SK-N-DZ (cell line): ENCODE results near the gene ACKR1. TPM values are rescaled to one million over a fixed set of nuclear protein-coding genes. Genes with fewer than 3 reads are reported as not detected.

Experiments used
- DNase-seq: peaks from one replicate; pipeline ENCODE4 v3.0.0-alpha.2; 2015; ENCODE audit warnings: low spot score
- polyA plus RNA-seq, 2 experiments: library from polyadenylated mRNA; depleted of rRNA; stranded (reverse); fragments of >200 nt; gene quantifications; 2 replicates each; pipeline ENCODE4 v1.2.3, GENCODE V29; 2014

ACKR1 gene, protein sequence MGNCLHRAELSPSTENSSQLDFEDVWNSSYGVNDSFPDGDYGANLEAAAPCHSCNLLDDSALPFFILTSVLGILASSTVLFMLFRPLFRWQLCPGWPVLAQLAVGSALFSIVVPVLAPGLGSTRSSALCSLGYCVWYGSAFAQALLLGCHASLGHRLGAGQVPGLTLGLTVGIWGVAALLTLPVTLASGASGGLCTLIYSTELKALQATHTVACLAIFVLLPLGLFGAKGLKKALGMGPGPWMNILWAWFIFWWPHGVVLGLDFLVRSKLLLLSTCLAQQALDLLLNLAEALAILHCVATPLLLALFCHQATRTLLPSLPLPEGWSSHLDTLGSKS
- polyA plus RNA-seq (2014; cell fraction: cytosol; rRNA removed), result 0.08 and 0.31 TPM in 2 replicates
- polyA plus RNA-seq (2014; cell fraction: nucleus; rRNA removed), result 0.13 and 0.97 TPM in 2 replicates

DNA sequence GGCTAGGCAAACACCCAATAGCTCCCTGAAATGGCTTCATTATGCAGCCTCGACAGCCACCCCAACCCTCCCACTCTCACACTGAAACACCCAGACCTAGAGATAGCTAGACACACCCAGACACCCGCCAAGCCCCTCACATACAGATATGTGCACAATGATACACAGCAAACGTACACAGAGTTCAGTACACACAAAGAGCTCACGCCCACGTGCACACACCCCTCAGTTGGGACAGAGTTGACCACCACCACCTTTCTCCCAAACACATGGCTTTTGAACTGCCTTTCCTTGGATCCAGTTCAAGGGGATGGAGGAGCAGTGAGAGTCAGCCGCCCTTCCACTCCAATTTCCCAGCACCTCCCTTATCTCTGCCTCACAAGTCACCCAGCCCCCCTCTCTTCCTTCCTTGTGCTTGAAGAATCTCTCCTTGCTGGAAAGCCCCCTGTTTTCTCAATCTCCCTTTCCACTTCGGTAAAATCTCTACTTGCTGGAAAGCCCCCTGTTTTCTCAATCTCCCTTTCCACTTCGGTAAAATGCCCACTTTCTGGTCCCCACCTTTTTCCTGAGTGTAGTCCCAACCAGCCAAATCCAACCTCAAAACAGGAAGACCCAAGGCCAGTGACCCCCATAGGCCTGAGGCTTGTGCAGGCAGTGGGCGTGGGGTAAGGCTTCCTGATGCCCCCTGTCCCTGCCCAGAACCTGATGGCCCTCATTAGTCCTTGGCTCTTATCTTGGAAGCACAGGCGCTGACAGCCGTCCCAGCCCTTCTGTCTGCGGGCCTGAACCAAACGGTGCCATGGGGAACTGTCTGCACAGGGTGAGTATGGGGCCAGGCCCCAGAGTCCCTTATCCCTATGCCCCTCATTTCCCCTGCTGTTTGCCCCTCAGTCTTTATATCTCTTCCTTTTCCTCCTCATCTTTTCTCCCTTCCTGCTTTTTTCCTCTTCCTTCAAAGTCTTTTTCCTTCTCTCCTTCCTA, at the start of gene ACKR1:
TSS of gene ACKR1 (plus strand) at position 715 of the 981 bp plus-strand sequence. CDS start at position 800, 85 bp downstream.
- no peak for DNase-seq

DNA sequence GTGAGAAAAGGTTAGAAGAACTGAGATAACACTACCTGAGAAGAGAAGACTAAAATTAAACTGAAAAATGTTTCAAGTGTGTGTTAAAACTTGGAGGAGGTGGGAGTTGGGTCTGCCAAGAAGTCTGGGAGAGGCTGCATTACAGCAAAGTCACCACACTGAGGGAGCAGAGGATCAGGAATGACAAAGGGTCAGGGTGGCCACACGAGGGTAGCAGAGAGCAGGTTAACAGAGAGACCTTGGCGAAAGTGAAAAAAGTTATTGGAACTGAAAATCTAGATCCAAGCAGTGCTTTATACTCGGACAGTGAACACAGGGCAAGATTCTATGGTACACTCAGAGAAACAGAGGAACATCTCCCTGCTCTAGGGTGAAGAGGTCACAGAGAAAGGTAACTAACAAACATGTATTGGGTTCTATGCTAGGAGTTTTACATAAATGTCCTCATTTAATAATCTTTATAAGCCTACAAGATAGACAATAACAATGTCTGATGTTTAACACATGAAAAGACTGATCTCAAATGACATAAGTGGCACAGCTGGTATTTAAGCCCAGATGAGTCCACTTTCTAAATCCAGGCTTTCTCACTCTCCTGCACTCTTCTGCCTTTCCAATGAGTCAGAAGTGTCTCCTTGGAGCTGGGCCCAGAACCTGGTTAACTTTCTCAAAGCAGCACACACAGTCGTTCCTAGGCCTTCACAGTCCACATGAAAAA, 43.5 kb upstream of the ACKR1 start:
- peak; percentile 79 for DNase-seq

DNA sequence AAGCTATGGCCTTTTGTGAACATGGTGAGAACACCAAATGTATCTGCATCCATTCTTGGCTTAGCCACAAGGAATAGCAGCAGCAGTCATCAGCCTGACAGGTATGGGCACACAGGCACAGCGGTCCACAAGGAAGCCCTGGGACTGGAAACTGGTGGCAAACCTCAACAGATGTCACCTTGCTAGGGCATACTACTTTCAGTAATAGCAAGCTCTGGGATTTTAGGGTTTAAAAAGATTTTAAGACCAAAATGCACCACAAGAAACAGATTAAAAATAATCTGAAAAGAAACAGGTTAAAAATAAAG, 43.0 kb upstream of the ACKR1 start:
- DNase-seq, result no peak

DNA sequence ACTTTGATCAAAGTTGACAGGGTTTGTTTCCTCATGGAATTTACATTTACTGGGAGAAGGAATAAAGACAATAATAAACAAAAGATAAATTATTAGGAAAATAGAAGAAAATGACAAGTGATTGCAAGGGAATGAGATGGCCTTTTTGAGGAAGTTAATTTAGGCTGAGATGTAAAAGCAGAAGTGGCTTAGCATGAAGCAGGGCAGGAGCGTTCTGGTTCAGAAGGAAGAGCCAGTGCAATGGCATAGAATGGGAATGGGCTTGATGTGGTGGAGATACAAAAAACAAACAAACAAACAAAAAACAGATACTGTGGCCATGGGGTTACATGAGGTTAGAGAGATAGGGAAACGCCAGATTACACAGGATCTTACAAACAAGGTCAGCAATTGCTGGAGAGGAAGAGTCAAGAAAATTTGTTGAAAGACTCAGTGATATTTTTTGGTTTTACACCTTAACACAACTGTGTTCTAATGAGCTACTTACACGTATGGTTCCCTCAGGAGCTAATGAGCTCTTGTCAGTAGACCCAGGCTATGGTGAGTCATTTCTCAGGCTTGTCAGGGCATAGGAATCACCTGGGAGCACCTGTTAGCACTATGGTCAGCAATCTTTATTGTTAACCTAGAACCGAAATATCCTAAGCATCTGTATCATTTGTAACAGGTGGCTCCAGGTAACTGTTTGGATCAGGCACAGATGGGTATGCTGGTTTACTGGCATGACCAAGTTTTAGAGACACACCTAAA, 42.0 kb upstream of the ACKR1 start:
- DNase-seq, result no peak

DNA sequence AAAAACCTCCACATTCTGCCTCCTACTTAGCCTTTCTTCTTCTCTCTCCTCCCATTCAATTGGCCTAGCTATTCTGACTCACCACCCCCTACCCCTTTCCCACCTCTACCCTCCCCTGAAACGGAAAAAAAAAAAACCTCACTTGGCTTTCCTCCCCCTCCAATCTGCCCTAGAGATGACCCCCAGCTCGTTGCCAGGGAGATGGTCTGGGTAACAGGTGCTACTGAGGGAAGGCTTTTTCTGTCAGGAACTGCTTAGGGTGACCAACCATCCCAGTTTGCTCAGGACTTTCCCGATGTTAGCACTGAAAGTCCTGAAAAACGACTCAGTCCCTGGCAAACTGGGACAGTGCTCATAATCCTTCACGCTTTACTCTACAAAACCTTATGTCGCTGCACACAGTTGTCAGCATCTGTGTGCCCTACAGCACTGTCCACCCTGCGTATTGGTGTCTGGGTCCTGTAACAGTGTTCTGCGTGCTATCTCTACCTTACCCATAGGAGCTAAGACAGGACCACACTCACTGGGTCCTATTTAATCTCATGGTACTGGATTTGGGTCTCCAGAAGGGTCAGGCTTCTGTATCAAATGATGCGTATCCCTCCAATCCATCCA, 41.0 kb upstream of the ACKR1 start:
- peak; percentile 53 for DNase-seq

DNA sequence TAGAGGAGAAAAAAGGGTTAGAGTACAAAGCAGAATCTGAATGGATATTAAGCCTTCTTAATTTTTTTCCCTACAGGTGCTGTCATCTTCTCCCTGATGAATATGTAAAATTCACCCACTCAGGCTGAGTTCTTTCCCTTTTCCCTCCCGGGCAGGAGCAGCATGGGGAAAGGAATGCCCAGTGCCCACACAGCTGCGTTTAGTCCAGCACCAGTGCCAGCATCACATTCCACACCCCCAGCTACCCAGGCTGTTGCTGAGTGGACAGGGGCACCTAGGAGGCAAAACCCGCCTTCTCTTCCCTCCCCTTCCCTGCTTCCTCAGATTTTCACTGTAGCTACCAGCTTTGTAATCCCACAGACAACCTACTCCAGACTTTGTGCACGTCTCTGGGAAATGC, 36.6 kb upstream of the ACKR1 start:
- DNase-seq, result no peak

DNA sequence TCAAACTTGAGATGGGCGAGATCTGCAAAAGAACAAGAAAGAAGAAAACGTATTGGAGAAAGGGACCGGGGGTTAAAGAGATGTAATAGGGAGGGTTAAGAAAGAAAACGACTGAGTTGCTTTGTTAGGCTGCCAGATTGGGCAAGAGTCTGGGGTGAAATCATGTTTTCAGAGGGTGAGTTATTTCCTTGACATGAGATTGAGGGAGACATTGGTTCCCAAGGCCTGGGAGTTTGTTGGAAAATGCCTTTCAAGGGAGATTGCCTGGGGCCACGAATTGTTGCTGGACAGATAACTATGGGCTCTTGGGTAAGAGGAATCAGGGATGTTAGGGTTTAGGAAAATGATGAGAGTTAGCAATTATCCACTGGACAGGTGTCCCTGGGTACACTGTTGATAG, 34.0 kb upstream of the ACKR1 start:
- DNase-seq, result no peak

DNA sequence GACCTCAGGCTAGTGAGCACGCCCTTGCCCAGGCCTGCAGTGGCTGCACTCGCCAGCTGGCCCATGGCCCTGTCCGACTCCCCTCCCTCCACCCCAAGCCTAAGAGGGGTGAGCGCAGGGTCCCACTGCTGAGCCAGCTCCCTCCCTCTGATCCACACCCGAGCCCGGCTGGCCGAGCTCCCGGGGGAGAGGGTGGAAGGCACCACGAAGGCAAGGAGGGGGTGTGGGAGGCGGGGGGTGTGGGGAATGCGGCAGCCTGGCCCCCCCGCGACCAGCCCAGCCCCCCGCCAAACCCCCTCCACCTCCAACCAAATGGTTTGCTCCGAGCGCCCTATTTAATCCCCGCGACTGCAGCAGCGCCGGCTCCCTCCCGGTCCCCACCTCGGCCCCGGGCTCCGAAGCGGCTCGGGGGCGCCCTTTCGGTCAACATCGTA, 33.4 kb upstream of the ACKR1 start, which contains the start of gene CADM3:
TSS of gene CADM3 (plus strand) at position 362 of the 434 bp plus-strand sequence. CDS start 151 bp downstream, outside the sequence.
- DNase-seq, result peak; percentile 73

DNA sequence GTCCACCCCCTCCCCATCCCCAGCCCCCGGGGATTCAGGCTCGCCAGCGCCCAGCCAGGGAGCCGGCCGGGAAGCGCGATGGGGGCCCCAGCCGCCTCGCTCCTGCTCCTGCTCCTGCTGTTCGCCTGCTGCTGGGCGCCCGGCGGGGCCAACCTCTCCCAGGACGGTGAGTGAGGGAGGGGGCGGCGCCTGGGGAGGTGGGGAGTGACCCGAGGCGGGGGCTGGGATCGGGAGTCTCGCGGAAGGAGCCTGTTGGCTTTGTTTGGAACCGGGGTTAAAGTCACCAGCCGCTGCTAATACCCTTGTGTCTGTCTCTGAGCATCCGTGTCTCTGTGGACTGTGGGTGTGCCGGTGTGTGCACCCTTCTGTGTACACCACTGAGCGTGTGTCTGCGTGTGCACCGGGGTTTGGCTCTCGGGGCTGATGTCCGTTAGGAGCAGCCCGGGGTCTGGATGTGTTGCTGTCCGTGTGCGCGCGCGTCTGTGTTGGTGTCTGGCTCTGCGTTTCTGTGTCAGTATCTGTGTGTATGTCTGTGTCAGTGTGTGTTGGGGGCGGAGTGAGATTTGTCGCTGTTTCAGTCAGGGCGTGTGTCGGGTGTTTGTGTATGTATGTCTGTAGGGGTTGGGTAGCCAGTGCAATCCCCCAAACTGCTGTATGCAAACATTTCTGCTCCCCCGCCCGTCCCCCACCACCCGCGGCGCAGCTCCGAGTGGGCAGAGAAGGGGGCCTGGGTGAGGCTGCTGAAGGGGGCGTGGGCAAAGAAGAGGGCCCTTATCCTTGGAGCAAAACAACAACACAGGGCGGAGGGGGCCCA, 32.8 kb upstream of the ACKR1 start:
- peak; percentile 68 for DNase-seq

DNA sequence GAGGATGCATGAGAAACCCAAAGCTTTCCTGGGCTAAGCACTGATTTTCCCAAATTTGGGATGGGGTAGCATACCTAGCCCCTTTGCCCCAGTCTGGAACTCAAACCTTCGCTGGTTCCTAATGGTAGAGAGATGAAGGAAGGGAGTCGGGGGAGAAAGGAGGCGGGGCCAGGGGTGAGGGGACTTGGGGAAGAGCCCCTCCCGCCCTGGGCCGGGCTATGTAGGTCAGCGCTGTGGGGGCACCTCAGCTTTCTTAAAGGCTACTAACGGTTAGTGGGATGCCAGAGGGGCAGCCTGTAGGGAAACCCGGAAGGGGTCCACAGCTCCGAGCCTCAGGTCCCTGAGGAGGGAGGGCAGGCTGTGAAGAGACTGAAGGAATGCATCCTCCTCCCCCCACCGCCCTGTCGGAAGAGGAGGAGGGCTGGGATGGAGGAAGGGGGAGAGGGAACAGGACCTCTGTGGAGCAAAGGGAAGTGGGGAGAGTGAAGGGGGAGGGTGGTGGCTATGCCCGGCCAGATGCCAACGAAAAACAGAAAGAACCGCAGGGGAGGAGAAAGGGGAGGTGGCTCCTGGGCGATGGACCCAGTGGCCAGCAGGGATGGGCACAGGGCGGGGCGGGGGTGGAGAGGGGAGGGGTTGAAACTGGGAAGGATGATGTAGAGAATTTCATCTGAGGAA, 31.9 kb upstream of the ACKR1 start:
- peak; percentile 9 for DNase-seq

DNA sequence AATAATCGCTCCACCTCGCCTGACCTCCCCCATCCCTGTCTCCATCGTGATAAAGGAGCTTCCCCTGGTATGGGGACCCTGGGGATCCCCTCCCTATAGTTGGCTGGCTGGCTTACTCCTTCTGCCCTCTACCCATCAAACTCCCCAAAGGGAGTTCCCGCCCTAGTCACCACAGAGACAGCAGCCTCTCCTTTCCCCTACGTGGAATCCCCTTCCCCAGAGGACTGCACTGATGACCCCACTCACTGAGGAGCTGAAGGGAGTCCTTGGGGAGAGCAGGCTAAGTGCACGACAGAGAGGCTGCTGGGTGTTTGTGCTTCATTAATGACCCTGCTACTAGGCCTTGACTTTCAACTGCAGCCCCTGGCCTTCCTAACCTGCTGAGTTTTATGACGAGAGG, 31.4 kb upstream of the ACKR1 start:
- DNase-seq, result no peak

DNA sequence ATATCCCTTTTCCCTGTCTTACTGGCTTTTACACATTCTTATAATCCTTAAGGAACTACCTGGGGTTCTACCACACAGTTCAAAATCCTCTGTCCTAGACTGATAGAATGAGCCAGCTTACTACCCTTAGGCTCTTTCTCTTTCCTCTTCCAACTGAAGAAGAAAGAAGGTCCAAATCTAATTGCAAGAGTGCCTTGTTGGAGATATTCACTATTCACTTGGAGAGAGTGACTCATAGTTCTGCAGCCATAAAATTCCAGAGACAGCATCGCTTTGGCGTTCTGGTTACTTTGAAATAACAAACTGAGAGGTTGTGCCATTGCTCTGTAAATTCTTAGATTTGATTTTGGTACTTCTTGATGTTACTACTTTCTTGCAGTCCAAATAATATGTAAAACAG, 29.1 kb upstream of the ACKR1 start:
- no peak for DNase-seq

DNA sequence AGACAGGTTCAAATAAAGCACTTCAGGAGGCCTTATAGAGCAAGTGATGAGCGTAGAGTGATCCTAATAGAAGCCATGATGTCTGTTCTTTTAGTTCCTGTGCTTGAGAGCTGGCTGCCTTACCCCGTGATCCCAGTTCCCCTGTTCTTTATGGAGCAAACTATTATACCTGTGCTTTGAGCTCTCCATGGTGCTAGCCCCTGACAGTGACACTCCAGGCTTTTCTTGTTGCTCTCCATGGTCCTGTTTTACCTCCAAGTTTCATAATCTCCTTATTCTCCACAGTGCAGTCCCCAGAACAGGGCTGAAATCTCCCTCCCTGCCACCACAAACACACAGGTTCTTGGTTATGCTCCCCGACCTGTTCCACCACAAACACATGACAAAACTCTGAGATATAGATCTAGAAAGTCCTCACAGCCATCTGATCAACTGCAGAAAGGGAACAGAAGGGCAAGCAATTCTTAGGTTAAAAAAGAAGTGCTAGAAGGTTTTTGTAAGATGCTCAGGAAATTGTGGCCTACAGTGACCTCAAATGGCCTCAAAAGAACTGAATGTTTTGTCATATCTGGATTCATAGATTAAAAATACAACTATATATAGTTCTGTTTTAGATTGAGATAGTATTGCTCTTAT, 27.3 kb upstream of the ACKR1 start:
- peak; percentile 37 for DNase-seq

DNA sequence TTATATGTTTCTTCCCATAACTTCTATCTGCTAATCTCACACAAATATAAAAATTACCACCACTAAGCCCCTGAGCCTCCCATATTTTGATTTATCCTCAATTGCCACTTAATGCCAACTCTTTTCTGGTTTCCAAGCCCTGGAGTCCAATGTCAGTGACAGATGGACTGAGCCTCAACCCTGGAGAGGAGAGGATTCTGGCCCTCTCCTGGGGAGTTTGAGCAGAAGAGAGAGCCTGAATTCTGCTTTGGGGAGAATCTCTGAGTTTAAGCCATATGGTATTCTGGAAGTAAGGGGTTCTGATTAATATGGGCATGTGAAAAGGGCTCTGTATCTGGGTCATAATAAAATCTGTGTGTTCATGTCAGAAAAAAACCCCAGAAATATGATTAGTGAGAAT, 24.8 kb upstream of the ACKR1 start:
- DNase-seq, result no peak

DNA sequence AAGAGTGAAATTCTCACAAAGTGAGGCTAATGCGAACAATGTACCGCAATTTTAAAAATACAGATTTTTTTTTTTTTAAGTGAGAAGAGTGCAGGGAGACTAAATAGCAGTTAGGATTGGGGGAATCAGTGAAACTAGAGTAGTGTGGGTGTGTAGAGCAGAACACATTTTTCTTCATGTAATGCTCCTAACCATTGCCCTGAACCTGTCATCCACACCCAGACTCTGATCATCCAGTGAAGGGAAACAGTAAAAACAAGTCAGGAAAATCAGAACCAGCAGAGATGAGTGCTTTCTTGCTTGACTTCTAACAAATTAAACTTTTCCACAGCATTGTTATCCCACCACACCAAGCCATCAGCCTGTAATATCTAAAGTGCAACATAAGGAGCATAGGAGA, 24.2 kb upstream of the ACKR1 start:
- no peak for DNase-seq

DNA sequence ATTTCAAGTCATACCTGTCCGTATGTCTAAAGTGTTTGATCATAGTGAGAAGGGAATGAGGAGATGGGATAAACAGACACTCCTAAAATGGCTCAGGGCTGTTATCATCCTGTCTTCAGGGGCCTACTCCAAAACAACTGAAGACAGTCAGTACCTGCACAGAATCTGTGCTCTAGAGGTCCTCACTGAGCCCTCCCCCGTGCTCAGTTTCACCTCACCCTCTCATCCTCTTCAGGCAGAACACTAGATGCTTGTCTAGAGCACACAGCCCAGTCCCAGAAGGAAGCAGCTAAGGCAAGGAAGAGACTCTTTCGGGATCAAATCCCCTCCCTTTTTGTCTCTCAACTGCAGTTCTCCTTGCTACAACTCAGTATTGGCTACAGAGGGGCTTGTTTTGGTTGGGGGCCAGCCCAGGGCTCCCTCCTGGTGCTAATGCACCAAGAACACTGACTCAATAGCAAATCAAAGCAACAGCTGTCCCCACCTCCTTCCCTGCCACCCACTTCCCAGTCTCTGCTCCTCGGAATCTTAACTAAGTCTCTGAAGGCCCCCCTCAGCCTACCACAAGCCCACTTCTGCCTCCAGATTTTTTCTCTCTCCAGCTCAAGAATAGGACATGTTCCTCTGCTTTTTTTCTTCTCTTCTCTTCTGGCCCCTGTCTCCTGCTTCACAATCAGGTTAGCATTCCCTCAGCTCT, 23.2 kb upstream of the ACKR1 start:
- DNase-seq, result no peak

DNA sequence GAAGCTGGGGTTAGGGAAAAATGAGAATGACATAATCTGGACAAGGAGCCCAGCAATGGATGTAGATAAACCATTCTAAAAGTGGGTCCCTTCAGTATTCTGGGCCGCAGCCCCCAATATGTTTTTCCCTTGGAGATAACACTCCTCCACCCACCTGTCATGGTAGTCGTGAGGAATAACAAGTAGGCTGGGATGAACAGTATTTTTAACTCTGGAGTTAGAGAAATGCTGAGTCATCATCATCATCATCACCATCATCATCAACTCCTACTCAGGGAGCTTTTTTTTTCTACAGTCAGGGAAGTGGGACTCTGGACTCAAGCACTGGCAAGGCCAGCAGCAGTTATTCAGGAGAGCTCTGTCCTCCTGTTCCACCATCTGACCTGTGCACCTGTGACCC, 20.5 kb upstream of the ACKR1 start:
- DNase-seq, result no peak

DNA sequence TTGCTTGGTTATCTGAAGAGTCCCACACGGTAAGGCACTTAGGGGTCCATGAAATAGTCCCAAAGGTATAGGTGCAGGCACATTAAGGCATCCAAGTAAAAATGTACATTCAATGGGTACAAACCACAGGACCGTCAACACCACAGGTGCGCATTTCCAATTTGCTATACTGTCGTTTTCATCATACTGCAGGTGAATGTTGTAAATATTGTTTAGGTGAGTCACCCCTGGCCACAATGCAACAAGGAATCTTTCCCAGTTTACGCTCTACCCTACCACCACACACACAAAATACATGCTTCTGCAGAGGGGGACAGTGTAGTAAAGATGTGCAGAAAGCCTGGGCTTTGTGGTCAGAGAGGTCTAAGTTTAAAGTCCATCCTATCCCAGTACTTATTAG, 19.6 kb upstream of the ACKR1 start:
- no peak for DNase-seq
